H1 (cell line): ENCODE measurements around the gene RHO. TPM values are rescaled to one million over a fixed set of nuclear protein-coding genes. Genes with fewer than 3 reads are reported as not detected.

Source experiments
- CTCF ChIA-PET: fragments of 300-600 bp; sonication (Branson Sonifier 250); formaldehyde crosslinking; loops from one replicate; lab custom pipeline; 2021; ENCODE audit not compliant: partially characterized antibody; lab: Charles Lee
- POLR2A ChIA-PET: fragments of 300-600 bp; sonication (Branson Sonifier 250); formaldehyde crosslinking; loops from one replicate; lab custom pipeline; 2021; ENCODE audit warnings: inconsistent platforms; ENCODE audit not compliant: partially characterized antibody; lab: Charles Lee
- DNase-seq, 2 experiments: peaks; one replicate each; pipeline versions ENCODE4 v3.0.0 to v3.0.0-alpha.2; 2010 to 2022; ENCODE audit warnings: low spot score in 2 of 2, low read depth in 1 of 2, mixed read lengths in 1 of 2
- FAIRE-seq: peaks from 2 replicates; lab custom pipeline; 2011; peaks lifted over from hg19 to GRCh38; lab: Jason Lieb, UNC
- H2AFZ ChIP-seq: 2 replicates; pipeline ENCODE4 v1.8.1; 2012; ENCODE audit warnings: low read length, inconsistent platforms
- H2AK5ac ChIP-seq: 2 replicates; pipeline ENCODE4 v1.6.1; 2013; ENCODE audit warnings: low read depth, low read length
- H2BK120ac ChIP-seq: replicated peaks from 2 replicates; pipeline ENCODE3; 2013; ENCODE audit warnings: low read depth, low read length, inconsistent platforms
- H2BK12ac ChIP-seq: 2 replicates; pipeline ENCODE4 v1.6.1; 2013; ENCODE audit warnings: low read depth, low read length
- H2BK15ac ChIP-seq: 2 replicates; pipeline ENCODE4 v1.6.1; 2013; ENCODE audit warnings: low read length
- H2BK20ac ChIP-seq: 2 replicates; pipeline ENCODE4 v1.6.1; 2013; ENCODE audit warnings: low read length
- H2BK5ac ChIP-seq: 2 replicates; pipeline ENCODE4 v1.6.1; 2013; ENCODE audit warnings: low read depth, low read length
- H3K14ac ChIP-seq: 2 replicates; pipeline ENCODE4 v1.6.1; 2013; ENCODE audit warnings: inconsistent platforms; ENCODE audit not compliant: insufficient read length
- H3K18ac ChIP-seq: 2 replicates; pipeline ENCODE4 v1.6.1; 2013; ENCODE audit warnings: low read length; ENCODE audit errors: extremely low read depth
- H3K23ac ChIP-seq: 2 replicates; pipeline ENCODE4 v1.6.1; 2013; ENCODE audit warnings: inconsistent platforms; ENCODE audit not compliant: insufficient read length
- H3K23me2 ChIP-seq: 2 replicates; pipeline ENCODE4 v1.6.1; 2013; ENCODE audit warnings: low read depth, low read length
- H3K27ac ChIP-seq: 2 replicates; pipeline ENCODE4 v1.6.1; 2011; ENCODE audit warnings: low read depth, low read length, inconsistent platforms
- H3K27me3 ChIP-seq, 4 experiments: replicated peaks in 1 of 4; 1 replicate in 1 of 4; 2 replicates in 3 of 4; pipeline versions ENCODE4 v1.6.1 to v1.8.1; 2011 to 2013; ENCODE audit warnings: low read length in 3 of 4, mild to moderate bottlenecking in 3 of 4, inconsistent platforms in 2 of 4, mixed read lengths in 2 of 4, moderate library complexity in 1 of 4; ENCODE audit not compliant: control insufficient read depth in 3 of 4, insufficient read depth in 3 of 4; ENCODE audit errors: extremely low read depth in 1 of 4
- H3K36me3 ChIP-seq, 4 experiments: 2 replicates each; pipeline versions ENCODE4 v1.6.1 to v1.8.1; 2011 to 2013; ENCODE audit warnings: mild to moderate bottlenecking in 4 of 4, low read length in 3 of 4, moderate library complexity in 2 of 4, control low read depth in 1 of 4, inconsistent platforms in 1 of 4; ENCODE audit not compliant: insufficient read depth in 4 of 4, control insufficient read depth in 2 of 4
- H3K4ac ChIP-seq: replicated peaks from 2 replicates; pipeline ENCODE3; 2013; ENCODE audit warnings: low read length, low read depth, mixed read lengths, inconsistent platforms; ENCODE audit not compliant: insufficient read length
- H3K4me1 ChIP-seq, 4 experiments: replicated peaks in 1 of 4; 1 replicate in 1 of 4; 2 replicates in 3 of 4; pipeline versions ENCODE4 v1.6.1 to v1.8.1; 2011 to 2013; ENCODE audit warnings: low read length in 3 of 4, inconsistent platforms in 2 of 4, mixed read lengths in 1 of 4; ENCODE audit not compliant: insufficient read depth in 4 of 4, control insufficient read depth in 3 of 4
- H3K4me2 ChIP-seq, 2 experiments: 2 replicates each; pipeline versions ENCODE4 v1.6.1 to v1.8.1; 2011 to 2013; ENCODE audit warnings: low read depth in 2 of 2, low read length in 2 of 2, control low read depth in 1 of 2, inconsistent platforms in 1 of 2, mild to moderate bottlenecking in 1 of 2; ENCODE audit not compliant: insufficient read depth in 1 of 2
- H3K4me3 ChIP-seq, 4 experiments: fragments of 200-600, 300-600 bp in 1 of 4; sonication (generic), shearing (Covaris generic), sonication (Bioruptor Twin) in 1 of 4; 2 replicates each; pipeline versions ENCODE4 v1.5.1 to v1.8.1; 2011 to 2016; ENCODE audit warnings: low read length in 4 of 4, low read depth in 3 of 4, control low read depth in 2 of 4, inconsistent platforms in 2 of 4, mild to moderate bottlenecking in 2 of 4, mixed read lengths in 1 of 4, moderate library complexity in 1 of 4; ENCODE audit not compliant: insufficient read depth in 2 of 4; ENCODE audit errors: extremely low read depth in 1 of 4
- H3K56ac ChIP-seq: replicated peaks from 2 replicates; pipeline ENCODE3; 2013; ENCODE audit warnings: low read depth, mild to moderate bottlenecking, mixed read lengths, low read length, inconsistent platforms; ENCODE audit not compliant: insufficient read length
- H3K79me1 ChIP-seq: 2 replicates; pipeline ENCODE4 v1.6.1; 2013; ENCODE audit warnings: low read depth, low read length, control low read depth
- H3K79me2 ChIP-seq, 2 experiments: 2 replicates each; pipeline versions ENCODE4 v1.6.1 to v1.8.1; 2012 to 2013; ENCODE audit warnings: low read length in 2 of 2, mild to moderate bottlenecking in 2 of 2, inconsistent platforms in 1 of 2; ENCODE audit not compliant: insufficient read depth in 2 of 2, control insufficient read depth in 1 of 2
- H3K9ac ChIP-seq, 4 experiments: replicated peaks in 1 of 4; 1 replicate in 1 of 4; 2 replicates in 3 of 4; pipeline versions ENCODE4 v1.6.1 to v1.8.1; 2011 to 2013; ENCODE audit warnings: low read depth in 3 of 4, low read length in 3 of 4, control low read depth in 2 of 4, mild to moderate bottlenecking in 2 of 4, moderate library complexity in 2 of 4, inconsistent platforms in 1 of 4; ENCODE audit errors: extremely low read depth in 1 of 4
- H3K9me3 ChIP-seq, 2 experiments: 2 replicates each; pipeline versions ENCODE4 v1.6.1 to v1.8.1; 2012 to 2013; ENCODE audit warnings: mild to moderate bottlenecking in 2 of 2, moderate library complexity in 2 of 2, control low read depth in 1 of 2, inconsistent platforms in 1 of 2, low read depth in 1 of 2, low read length in 1 of 2, mixed read lengths in 1 of 2; ENCODE audit not compliant: insufficient read depth in 2 of 2
- H4K20me1 ChIP-seq, 2 experiments: replicated peaks in 1 of 2; 2 replicates each; pipeline versions ENCODE3 to v1.8.1; 2011 to 2013; ENCODE audit warnings: inconsistent platforms in 2 of 2, low read length in 2 of 2, mild to moderate bottlenecking in 1 of 2; ENCODE audit not compliant: insufficient read depth in 2 of 2, control insufficient read depth in 1 of 2
- H4K5ac ChIP-seq: 2 replicates; pipeline ENCODE4 v1.6.1; 2013; ENCODE audit warnings: low read length, low read depth, mixed read lengths, inconsistent platforms; ENCODE audit not compliant: insufficient read length
- H4K8ac ChIP-seq: 2 replicates; pipeline ENCODE4 v1.8.0; 2013; ENCODE audit warnings: mild to moderate bottlenecking, moderate library complexity, low read length, inconsistent platforms; ENCODE audit not compliant: insufficient read depth; ENCODE audit errors: extremely low read depth
- H4K91ac ChIP-seq: replicated peaks from 2 replicates; pipeline ENCODE3; 2013; ENCODE audit warnings: low read length, mixed read lengths, inconsistent platforms; ENCODE audit not compliant: insufficient read length
- KDM4A ChIP-seq: IDR thresholded peaks from one replicate; pipeline ENCODE4 v1.7.1; 2012; ENCODE audit warnings: low read depth, mild to moderate bottlenecking, moderate library complexity, low read length, inconsistent platforms; ENCODE audit not compliant: severe bottlenecking
- RXRA ChIP-seq: IDR thresholded peaks from 2 replicates; pipeline ENCODE4 v1.6.1; 2011; ENCODE audit warnings: low read depth, mild to moderate bottlenecking, low read length, moderate library complexity; ENCODE audit not compliant: insufficient read depth
- WGBS, 2 experiments: shearing (Covaris generic) in 1 of 2; methylation state at CpG; one replicate each; pipeline versions ENCODE4 v1.1.6 to v1.1.7; 2013 to 2015; ENCODE audit warnings: low lambda C conversion rate in 2 of 2, mixed read lengths in 2 of 2, inconsistent platforms in 1 of 2, low coverage in 1 of 2, missing lambda C conversion rate in 1 of 2; ENCODE audit not compliant: insufficient replicate concordance in 2 of 2, insufficient coverage in 1 of 2, insufficient read length in 1 of 2; ENCODE audit errors: extremely low coverage in 1 of 2, missing lambda C conversion rate in 1 of 2; 5-methylcytosine and 5-hydroxymethylcytosine counted together
- polyA plus RNA-seq, 7 experiments: library from polyadenylated mRNA; depleted of rRNA in 3 of 7; stranded (reverse) in 5 of 7; unstranded in 2 of 7; fragments of >200 nt in 5 of 7; fragments of 200-250 nt in 2 of 7; gene quantifications; 1 replicate in 5 of 7; 2 replicates in 1 of 7; 4 replicates in 1 of 7; pipeline versions ENCODE4 v1.2.1 to v1.2.3, GENCODE V29; 2011 to 2013; ENCODE audit warnings: missing spikeins in 2 of 7, mixed read lengths in 2 of 7
- total RNA-seq: library from RNA; stranded (reverse); fragmentation: NEBNext Ultra II Directional; extraction: Animal tissue kit (Norgen Biotek cat#: 25700); gene quantifications from 2 replicates; pipeline ENCODE4 v1.2.1, GENCODE V29; 2021

RHO gene
- total and polyA plus RNA-seq, 2 of the 8 experiments (the other 6 are each of a cell fraction or from before 2014, with no cell fraction given): not detected

DNA sequence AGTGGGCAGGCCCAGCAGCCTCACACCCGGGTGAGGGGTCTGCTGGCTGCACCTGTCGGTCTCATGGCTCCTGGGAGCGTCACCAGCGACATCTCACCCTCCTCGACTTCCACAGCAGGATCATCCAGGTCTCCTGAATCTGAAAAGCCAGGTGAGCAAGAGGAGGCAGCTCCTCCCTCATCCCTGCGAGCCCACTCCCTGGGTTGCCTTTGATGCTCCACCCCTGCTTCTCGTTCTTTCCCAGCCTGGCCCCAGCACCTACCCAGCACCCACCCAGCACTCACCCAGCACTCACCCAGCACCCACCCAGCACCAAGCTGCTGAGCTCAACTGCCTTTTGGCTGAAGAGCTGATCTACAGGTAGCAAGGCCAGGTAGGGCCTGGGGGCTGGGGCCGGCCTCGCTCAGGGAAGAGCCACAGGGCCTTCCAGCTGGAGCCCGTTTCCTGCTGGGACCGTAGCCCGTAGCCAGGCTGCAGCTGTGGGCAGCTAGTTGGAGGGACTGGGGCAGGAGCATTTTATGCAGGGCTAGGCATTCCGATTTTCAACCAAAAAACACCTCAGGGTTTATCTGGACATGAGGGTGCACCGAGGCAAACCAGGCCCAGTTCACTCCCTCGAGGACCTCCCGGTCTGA, 14.8 kb downstream of the RHO start, which contains the start of gene H1-8:
Gene H1-8 (plus strand): TSS at position 20 of the 635 bp plus-strand sequence. CDS start 44 bp downstream, at position 64.
- WGBS, 2 experiments: 88% methylated on average over 15 of the region's 16 CpGs; no CpG with 5 or more reads in 1 of the 2 experiments
- no peak within 1 kb of the TSS for H3K14ac ChIP-seq
- H3K4me3 ChIP-seq: no peak within 1 kb of the TSS
- no peak within 1 kb of the TSS for H3K23ac ChIP-seq
- H2BK15ac ChIP-seq: no peak within 1 kb of the TSS; the same call in 1 of the 2 replicates
- H3K79me2 ChIP-seq: no peaks in the 10 kb centered on the region
- H2BK120ac ChIP-seq: no peak within 1 kb of the TSS
- H3K36me3 ChIP-seq: no peaks in the 10 kb centered on the region
- H2BK5ac ChIP-seq: no peak within 1 kb of the TSS; the same call in 1 of the 2 replicates
- H3K23me2 ChIP-seq: no peaks in the 10 kb centered on the region
- H3K9me3 ChIP-seq: no peaks in the 10 kb centered on the region
- H3K27ac ChIP-seq: no peak within 1 kb of the TSS
- peak within 1 kb of the TSS; percentile 56 for H4K91ac ChIP-seq
- 0 out of 4 replicates have a peak within 1 kb of the TSS, but pooled peaks of 1 of the 2 experiments have one; percentile 14 for H3K4me2 ChIP-seq
- no peak within 1 kb of the TSS for H2AK5ac ChIP-seq
- CTCF ChIA-PET: interaction anchor here (0.8 to 1.7 kb wide), 8 partner anchors 11 to 158 kb away, joined by 3 to 5 read pairs (median 4); partner anchors contain the start of gene RHO
- H3K27me3 ChIP-seq: no peaks in the 10 kb centered on the region
- no peak within 1 kb of the TSS for H4K5ac ChIP-seq
- no peaks in the 10 kb centered on the region for H3K79me1 ChIP-seq
- peak within 1 kb of the TSS; percentile 64; the same call in 1 of the 2 replicates for H2AFZ ChIP-seq
- no peak within 1 kb of the TSS for H3K4ac ChIP-seq
- no peak within 1 kb of the TSS for H2BK20ac ChIP-seq
- POLR2A ChIA-PET: interaction anchor here (0.9 kb wide), 2 partner anchors 11 to 13 kb away, joined by 3 to 4 read pairs; no protein-coding TSS in a partner anchor
- DNase-seq: no peak
- no peaks in the 10 kb centered on the region for H4K20me1 ChIP-seq
- H3K9ac ChIP-seq: no peak within 1 kb of the TSS
- peaks cover 8 to 19% (median 10%) of the 10 kb centered on the region in 4 experiments for H3K4me1 ChIP-seq
- no peak for TF ChIP-seq RXRA
- peak; percentile 31 for TF ChIP-seq KDM4A
- TF ChIP-seq, all 59 proteins: peak for 1
- Histone ChIP-seq H3K18ac (peak within 1 kb of the TSS; percentile 62), H2BK12ac (0 out of 2 replicates have a peak within 1 kb of the TSS, but pooled peaks have one; percentile 39), H4K8ac (peak within 1 kb of the TSS; percentile 76), H3K56ac (no peak within 1 kb of the TSS)
- FAIRE-seq: no peak
